Activated CD4-positive, alpha-beta T cell treated with anti-CD3 and anti-CD28 coated beads, Interleukin-2, amount 50 U/mL, for 48 hours (primary cell): ENCODE measurements around the gene DOLK.

Experiments
- DNase-seq, 2 experiments: peaks; one replicate each; pipeline ENCODE4 v3.0.0-alpha.2; 2020

Gene DOLK

GRCh38 chr9:128929560-128929959 is 17.8 kb downstream of the DOLK start:
- DNase-seq = no peak

GRCh38 chr9:128928624-128929023 is 18.8 kb downstream of the DOLK start:
- no peak for DNase-seq

- peak; percentile 58 to 63 for DNase-seq
Observed at GRCh38 chr9:128927731-128928411, 19.5 kb downstream of the DOLK start.

- no peak for DNase-seq
Observed at GRCh38 chr9:128923493-128923883, 23.9 kb downstream of the DOLK start.

- DNase-seq = no peak
Observed at GRCh38 chr9:128921881-128922763, 25.3 kb downstream of the DOLK start.

GRCh38 chr9:128920381-128921058 is 26.9 kb downstream of the DOLK start, which contains the start of gene PHYHD1:
Gene PHYHD1 (plus strand): TSS chr9:128920982. CDS start chr9:128922324, 1,342 bp downstream.
- DNase-seq = no peak

- no peak for DNase-seq
Observed at GRCh38 chr9:128919402-128920089, 27.9 kb downstream of the DOLK start.

- DNase-seq = no peak
Observed at GRCh38 chr9:128918921-128919320, 28.5 kb downstream of the DOLK start.

GRCh38 chr9:128917151-128917849 is 30.1 kb downstream of the DOLK start:
- no peak for DNase-seq

GRCh38 chr9:128916745-128917144 is 30.7 kb downstream of the DOLK start:
- no peak for DNase-seq

GRCh38 chr9:128916204-128916603 is 31.2 kb downstream of the DOLK start:
- DNase-seq = no peak

- DNase-seq = no peak
Observed at GRCh38 chr9:128913995-128914772, 33.2 kb downstream of the DOLK start.

GRCh38 chr9:128913048-128913900 is 34.1 kb downstream of the DOLK start:
- DNase-seq = no peak

- peak in 1 of 2 experiments; percentile 32 for DNase-seq
Observed at GRCh38 chr9:128912270-128912853, 35.0 kb downstream of the DOLK start.

GRCh38 chr9:128911529-128912035 is 35.8 kb downstream of the DOLK start:
- no peak for DNase-seq

- no peak for DNase-seq
Observed at GRCh38 chr9:128910906-128911305, 36.5 kb downstream of the DOLK start.

GRCh38 chr9:128909859-128910258 is 37.5 kb downstream of the DOLK start:
- DNase-seq = no peak

- DNase-seq = no peak
Observed at GRCh38 chr9:128908372-128908771, 39.0 kb downstream of the DOLK start.

- no peak for DNase-seq
Observed at GRCh38 chr9:128906741-128907140, 40.7 kb downstream of the DOLK start.

GRCh38 chr9:128905964-128906363 is 41.4 kb downstream of the DOLK start:
- DNase-seq = no peak
